GM12878 (cell line): Measurements from ENCODE around the gene ZDHHC14. TPM values are rescaled to one million over a fixed set of nuclear protein-coding genes. Genes with fewer than 3 reads are reported as not detected.
A peak's percentile ranks its signal among the peaks of the same experiment; 100 is the strongest.

Experiments used
- BACH1 ChIP-seq: fragments of 450-650 bp; IDR thresholded peaks from 2 replicates; pipeline ENCODE4 v1.6.1; 2017; ENCODE audit warnings: mild to moderate bottlenecking, borderline replicate concordance
- BCL11A ChIP-seq: IDR thresholded peaks from 2 replicates; pipeline ENCODE4 v1.6.1; 2011; ENCODE audit warnings: low read depth, low read length
- BCLAF1 ChIP-seq: fragments of 450-650 bp; IDR thresholded peaks from 2 replicates; pipeline ENCODE4 v1.6.1; 2017; ENCODE audit warnings: antibody characterized with exemption, mild to moderate bottlenecking, moderate library complexity
- CEBPZ ChIP-seq: fragments of 150-350 bp; IDR thresholded peaks from 2 replicates; pipeline ENCODE4 v1.6.1; 2016; ENCODE audit warnings: low read depth, low read length
- CHD1 ChIP-seq: IDR thresholded peaks from 2 replicates; pipeline ENCODE4 v1.6.1; 2012; ENCODE audit warnings: low read depth, low read length, improper control_type of control experiment
- CHD2 ChIP-seq: IDR thresholded peaks from 2 replicates; pipeline ENCODE4 v1.6.1; 2011; ENCODE audit warnings: low read depth, low read length, improper control_type of control experiment, borderline replicate concordance
- E4F1 ChIP-seq: fragments of 450-650 bp; IDR thresholded peaks from 2 replicates; pipeline ENCODE4 v1.6.1; 2018; ENCODE audit warnings: borderline replicate concordance, mild to moderate bottlenecking; ENCODE audit not compliant: partially characterized antibody
- ETV6 ChIP-seq, 2 experiments: fragments of 450-650 bp in 1 of 2; IDR thresholded peaks in 1 of 2; conservative IDR thresholded peaks in 1 of 2; 2 replicates each; pipeline ENCODE4 v1.6.1; 2014; ENCODE audit warnings: antibody characterized with exemption in 1 of 2, borderline replicate concordance in 1 of 2, low read depth in 1 of 2, mild to moderate bottlenecking in 1 of 2, moderate library complexity in 1 of 2
- HDGF ChIP-seq: fragments of 450-650 bp; IDR thresholded peaks from 2 replicates; pipeline ENCODE4 v1.6.1; 2016; ENCODE audit warnings: antibody characterized with exemption
- JUND ChIP-seq: IDR thresholded peaks from 2 replicates; pipeline ENCODE4 v1.6.1; 2012; ENCODE audit warnings: low read depth, mild to moderate bottlenecking, low read length, improper control_type of control experiment, moderate library complexity
- RB1 ChIP-seq: fragments of 450-650 bp; formaldehyde crosslinking; IDR thresholded peaks from 2 replicates; pipeline ENCODE4 v1.6.1; 2017; ENCODE audit warnings: mild to moderate bottlenecking, borderline replicate concordance
- REST ChIP-seq: IDR thresholded peaks from 2 replicates; pipeline ENCODE4 v1.6.1; 2012; ENCODE audit warnings: mild to moderate bottlenecking, low read depth, low read length
- RUNX3 ChIP-seq: IDR thresholded peaks from 2 replicates; pipeline ENCODE4 v1.6.1; 2012; ENCODE audit warnings: low read length, inconsistent platforms
- SREBF2 ChIP-seq: IDR thresholded peaks from 2 replicates; pipeline ENCODE4 v1.6.1; 2012; ENCODE audit warnings: mild to moderate bottlenecking, low read length
- WRNIP1 ChIP-seq: IDR thresholded peaks from 2 replicates; pipeline ENCODE4 v1.6.1; 2011; ENCODE audit warnings: low read depth, low read length, improper control_type of control experiment, borderline replicate concordance
- polyA plus RNA-seq, 11 experiments: library from polyadenylated mRNA; depleted of rRNA in 4 of 11; unstranded in 6 of 11; stranded (reverse) in 5 of 11; fragments of >200 nt; fragmentation: Nextera tagmentation in 4 of 11; fragmentation: Illumina TruSeq in 1 of 11; extraction: Ambion mirVana in 4 of 11; extraction: Trizol in 1 of 11; gene quantifications; 1 replicate in 1 of 11; 2 replicates in 10 of 11; pipeline versions ENCODE4 v1.2.1 to v1.2.3, GENCODE V29; 2011 to 2016; ENCODE audit warnings: inconsistent platforms in 2 of 11, missing spikeins in 2 of 11, low read depth in 1 of 11
- total RNA-seq, 4 experiments: library from RNA; depleted of rRNA in 3 of 4; stranded (reverse); fragments of >200 nt in 3 of 4; fragmentation: Illumina TruSeq in 1 of 4; extraction: Trizol in 1 of 4; gene quantifications; 2 replicates each; pipeline versions ENCODE4 v1.2.1 to v1.2.3, GENCODE V29; 2013 to 2021

The ZDHHC14 gene
- total and polyA plus RNA-seq, 10 of the 15 experiments (the other 5 are each of a cell fraction or from before 2014, with no cell fraction given) = 0.15 to 16.0 (median 0.76) TPM; not detected in 1

GRCh38 chr6:157464653-157465535, 83.9 kb downstream of the ZDHHC14 start (continued):
- TF ChIP-seq E4F1 = no peak
- no peak for TF ChIP-seq CHD1
- peak in 1 of 2 experiments; percentile 39; a peak in 1 of 4 replicates for TF ChIP-seq ETV6 (conservative IDR thresholded peaks at IDR 0.05 in 1 of 2, IDR thresholded peaks at IDR 0.05 in 1 of 2; ENCODE audit: borderline replicate concordance in 1 of 2, low read depth in 1 of 2)
- no peak for TF ChIP-seq BCLAF1
- TF ChIP-seq BCL11A = peak; percentile 98
- peak; percentile 96 for TF ChIP-seq RUNX3
- no peak for TF ChIP-seq WRNIP1
- 0 out of 2 replicates have a peak, but pooled peaks have one; percentile 49 for TF ChIP-seq JUND
- TF ChIP-seq RB1 = peak; percentile 93; the same call in 1 of the 2 replicates
- no peak for TF ChIP-seq REST
- TF ChIP-seq SREBF2 = no peak
- peak; percentile 67; the same call in 1 of the 2 replicates for TF ChIP-seq HDGF
- TF ChIP-seq BACH1 = peak; percentile 62
- TF ChIP-seq CHD2 = peak; percentile 83
- TF ChIP-seq CEBPZ = no peak
